K562 (cell line): Measurements from ENCODE around the gene MYL9. TPM values are rescaled to one million over a fixed set of nuclear protein-coding genes. Genes with fewer than 3 reads are reported as not detected.

ENCODE experiments used
- EGR1 ChIP-seq: fragments of 450-650 bp; conservative IDR thresholded peaks from 2 replicates; pipeline ENCODE4 v1.6.1; 2017; ENCODE audit warnings: mild to moderate bottlenecking
- ESRRB ChIP-seq: fragments of 250-450 bp; sonication (Bioruptor Pico); IDR thresholded peaks from 2 replicates; pipeline ENCODE4 v1.5.0; 2020; ENCODE audit warnings: mild to moderate bottlenecking, moderate library complexity, borderline replicate concordance
- FOXM1 ChIP-seq, 2 experiments: fragments of 450-650 bp in 1 of 2; sonication (generic) in 1 of 2; formaldehyde crosslinking in 1 of 2; IDR thresholded peaks; 2 replicates each; pipeline versions ENCODE4 v1.6.1 to v1.9.0; 2017 to 2022; ENCODE audit warnings: low read depth in 2 of 2, mild to moderate bottlenecking in 2 of 2, missing genetic modification reagents in 1 of 2, moderate library complexity in 1 of 2
- NR0B1 ChIP-seq: fragments of 450-650 bp; IDR thresholded peaks from one replicate; pipeline ENCODE4 v1.6.1; 2018; ENCODE audit warnings: mild to moderate bottlenecking, moderate library complexity; ENCODE audit not compliant: partially characterized antibody
- POLR3G ChIP-seq: IDR thresholded peaks from 2 replicates; pipeline ENCODE4 v1.6.1; 2011; ENCODE audit not compliant: insufficient read length, insufficient replicate concordance; ENCODE audit errors: extremely low read depth
- RBM17 ChIP-seq: fragments of 200-400 bp; formaldehyde crosslinking; IDR thresholded peaks from 2 replicates; pipeline ENCODE4 v1.6.1; 2017; ENCODE audit warnings: low read depth, mild to moderate bottlenecking, low read length, borderline replicate concordance
- TAF9B ChIP-seq: fragments of 450-650 bp; IDR thresholded peaks from 2 replicates; pipeline ENCODE4 v1.6.1; 2018; ENCODE audit warnings: mild to moderate bottlenecking; ENCODE audit not compliant: partially characterized antibody
- TAL1 ChIP-seq: fragments of 450-650 bp; IDR thresholded peaks from 2 replicates; pipeline ENCODE4 v1.6.1; 2016; ENCODE audit warnings: mild to moderate bottlenecking
- TEAD2 ChIP-seq: fragments of 450-650 bp; IDR thresholded peaks from 2 replicates; pipeline ENCODE4 v1.6.1; 2016; ENCODE audit warnings: missing genetic modification characterization, control low read depth, missing compliant biosample characterization
- THRAP3 ChIP-seq: fragments of 450-650 bp; IDR thresholded peaks from 2 replicates; pipeline ENCODE4 v1.6.1; 2016; ENCODE audit warnings: mild to moderate bottlenecking, inconsistent platforms, borderline replicate concordance
- ZBTB11 ChIP-seq, 3 experiments: fragments of 200-800 bp in 1 of 3; fragments of 250-450 bp in 1 of 3; fragments of 450-650 bp in 1 of 3; sonication (Bioruptor Pico) in 1 of 3; sonication (Bioruptor generic) in 1 of 3; formaldehyde crosslinking in 1 of 3; IDR thresholded peaks; 2 replicates each; pipeline versions ENCODE4 v1.6.1 to v1.8.0; 2016 to 2022; ENCODE audit warnings: mild to moderate bottlenecking in 2 of 3, missing genetic modification characterization in 2 of 3, missing compliant biosample characterization in 1 of 3, moderate library complexity in 1 of 3
- ZNF561 ChIP-seq: fragments of 450-650 bp; formaldehyde crosslinking; conservative IDR thresholded peaks from 2 replicates; pipeline ENCODE4 v1.4.0; 2020; ENCODE audit warnings: mild to moderate bottlenecking, moderate library complexity
- ZNF609 ChIP-seq: sonication (generic); formaldehyde crosslinking; IDR thresholded peaks from 2 replicates; pipeline ENCODE4 v1.8.1; 2023; ENCODE audit warnings: missing genetic modification reagents, mild to moderate bottlenecking, borderline replicate concordance
- ZNF707 ChIP-seq: fragments of 250-450 bp; sonication (Bioruptor Pico); conservative IDR thresholded peaks from 2 replicates; pipeline ENCODE4 v1.8.0; 2022; ENCODE audit warnings: inconsistent platforms, mild to moderate bottlenecking, moderate library complexity
- polyA plus RNA-seq, 8 experiments: library from polyadenylated mRNA; depleted of rRNA in 4 of 8; stranded (reverse) in 5 of 8; unstranded in 3 of 8; fragments of >200 nt; fragmentation: Nextera tagmentation in 2 of 8; fragmentation: Illumina TruSeq in 1 of 8; extraction: Ambion mirVana in 2 of 8; extraction: Trizol in 1 of 8; gene quantifications; 2 replicates each; pipeline versions ENCODE4 v1.2.1 to v1.2.3, GENCODE V29; 2011 to 2014; ENCODE audit warnings: inconsistent platforms in 1 of 8, missing spikeins in 1 of 8
- total RNA-seq, 7 experiments: library from RNA; depleted of rRNA in 6 of 7; stranded (reverse); fragments of >200 nt in 6 of 7; fragmentation: Illumina TruSeq in 2 of 7; extraction: Trizol in 2 of 7; gene quantifications; 2 replicates each; pipeline versions ENCODE4 v1.2.1 to v1.2.3, GENCODE V29; 2011 to 2021; ENCODE audit warnings: low replicate concordance in 1 of 7

MYL9 gene
- total and polyA plus RNA-seq, 9 of the 15 experiments (the other 6 are each of a cell fraction or from before 2014, with no cell fraction given) = 0.11 to 3.2 (median 0.81) TPM; not detected in 1

- TF ChIP-seq ZBTB11 (CRISPR knock-in tag; IDR thresholded peaks at IDR 0.05) (no peak; a peak in 1 of 6 replicates), TAL1 (no peak), TEAD2 (tag) (no peak), FOXM1 (IDR thresholded peaks at IDR 0.05; ENCODE audit: low read depth) (peak; percentile 87), FOXM1 (CRISPR knock-in tag; IDR thresholded peaks at IDR 0.05; ENCODE audit: low read depth) (no peak), ESRRB (no peak), ZNF609 (CRISPR knock-in tag) (no peak), ZNF561 (no peak), RBM17 (no peak), TAF9B (no peak), EGR1 (peak; percentile 37; the same call in 1 of the 2 replicates), NR0B1 (no peak), ZNF707 (no peak), POLR3G (no peak), THRAP3 (no peak)
Observed at GRCh38 chr20:36573798-36574365, 32.6 kb downstream of the MYL9 start (continued).
